Heart left ventricle (tissue), 16 donors: ENCODE data around the gene EZH1. TPM values are rescaled to one million over a fixed set of nuclear protein-coding genes. Genes with fewer than 3 reads are reported as not detected.
A peak's percentile ranks its signal among the peaks of the same experiment; 100 is the strongest.

Experiments used
- ATAC-seq, 4 donors: fragments of 200-7000 bp; cut with Tn5 transposase; one replicate each; pipeline ENCODE4 v1.9.1; 2020 to 2022; ENCODE audit warnings: moderate library complexity in 4 of 4, mild to moderate bottlenecking in 3 of 4, moderate number of reproducible peaks in 1 of 4
- DNase-seq, 5 donors: peaks; one replicate each; pipeline ENCODE4 v3.0.0-alpha.2; 2020
- H3K27ac ChIP-seq, 12 donors: fragments of 200-600 bp; sonication (generic) in 4 of 12; one replicate each; pipeline versions ENCODE4 v1.5.0 to v1.8.0; 2016 to 2022; ENCODE audit warnings: mild to moderate bottlenecking in 2 of 12
- H3K27me3 ChIP-seq, 9 donors: fragments of 200-600 bp; sonication (generic) in 2 of 9; one replicate each; pipeline versions ENCODE4 v1.5.1 to v1.8.0; 2016 to 2022; ENCODE audit warnings: mild to moderate bottlenecking in 3 of 9
- H3K36me3 ChIP-seq, 9 donors: fragments of 200-600 bp; sonication (generic) in 2 of 9; one replicate each; pipeline versions ENCODE4 v1.5.0 to v1.8.0; 2018 to 2022; ENCODE audit warnings: mild to moderate bottlenecking in 2 of 9
- H3K4me1 ChIP-seq, 12 donors: fragments of 200-600 bp; sonication (generic) in 4 of 12; one replicate each; pipeline versions ENCODE4 v1.5.0 to v1.8.0; 2016 to 2022; ENCODE audit warnings: mild to moderate bottlenecking in 3 of 12
- H3K4me3 ChIP-seq, 12 donors: fragments of 200-600 bp; sonication (generic) in 4 of 12; one replicate each; pipeline versions ENCODE4 v1.5.0 to v1.8.0; 2017 to 2022; ENCODE audit warnings: mild to moderate bottlenecking in 9 of 12, moderate library complexity in 4 of 12
- H3K9me3 ChIP-seq, 12 donors: fragments of 200-600 bp; sonication (generic) in 4 of 12; one replicate each; pipeline versions ENCODE4 v1.5.0 to v1.8.0; 2016 to 2022; ENCODE audit warnings: mild to moderate bottlenecking in 1 of 12
- POLR2A ChIP-seq, 2 donors: fragments of 450-650 bp; IDR thresholded peaks; one replicate each; pipeline ENCODE4 v1.6.1; 2017; ENCODE audit warnings: antibody characterized with exemption in 2 of 2, mild to moderate bottlenecking in 2 of 2, moderate library complexity in 2 of 2
- WGBS, 4 donors: extraction: QIAGEN DNeasy Blood & Tissue Kit in 2 of 4; methylation state at CpG; one replicate each; pipeline versions ENCODE4 v1.1.5 to v1.1.7; 2013 to 2018; 5-methylcytosine and 5-hydroxymethylcytosine counted together
- intact Hi-C, 10 donors: fragments of 100-400 bp; cut with DNase I; formaldehyde crosslinking; loops; one replicate each; pipeline versions ENCODE4 v1.11.1 to v1.14.2; 2022
- polyA plus RNA-seq, 2 donors: library from polyadenylated mRNA; stranded (reverse); fragments of 200-250 nt; gene quantifications; one replicate each; pipeline ENCODE4 v1.2.3, GENCODE V29; 2013
- total RNA-seq, 9 donors: library from RNA; depleted of rRNA in 2 of 9; stranded (reverse); fragments of >200 nt in 2 of 9; fragmentation: NEBNext Ultra II Directional in 3 of 9; extraction: Animal tissue kit (Norgen Biotek cat#: 25700) in 3 of 9; gene quantifications; one replicate each; pipeline versions ENCODE4 v1.1.0 to v1.2.4, GENCODE V29; 2016 to 2023
- TF ChIP-seq, protein P1 (sequence below), 12 donors: fragments of 200-600 bp; sonication (generic) in 4 of 12; IDR thresholded peaks; one replicate each; pipeline versions ENCODE4 v1.5.0 to v1.8.0; 2018 to 2022; ENCODE audit warnings: antibody characterized with exemption in 12 of 12, mild to moderate bottlenecking in 5 of 12
- donor health status: ischemic (EF 13 %, LVEDD 7.1; RV severe dilation, severe dysfunction).
- donor health status: healthy with polysubstance abuse.
- donor health status: DM: no; HTN: yes; CAD: no.
- donor health status: DM: no; HTN: no; CAD: no.
- donor health status: ischemic (EF 25% LVEDD 6.9; RV normal size, moderate dysfunction).
- donor health status: ischemic (EF 25% LVEDD 5.7; RV mildly dilated, moderate dysfunction).
- donor health status: healthy.
- donor health status: DM: yes; HTN: yes; CAD: no.
- donor health status: ischemic (EF 35%, LVEDD 5.7; RV mildly dilated, moderate dysfunction).
- donor health status: nonischemic (EF 11% LVEDD 7.7; RV severe dilation, severe dysfunction).
- donor health status: DM: yes; HTN: yes; CAD: no.
- donor health status: PGD.
- donor health status: ischemic (EF 29% LVEDD 5.4; RV normal size, mild dysfunction).
- donor health status: nonischemic (EF 23%, LVEDD 6.1; RV moderate dilation, normal function).

EZH1 gene
- total and polyA plus RNA-seq, 11 donors: 18.8 to 50.2 (median 40.7) TPM

DNA sequence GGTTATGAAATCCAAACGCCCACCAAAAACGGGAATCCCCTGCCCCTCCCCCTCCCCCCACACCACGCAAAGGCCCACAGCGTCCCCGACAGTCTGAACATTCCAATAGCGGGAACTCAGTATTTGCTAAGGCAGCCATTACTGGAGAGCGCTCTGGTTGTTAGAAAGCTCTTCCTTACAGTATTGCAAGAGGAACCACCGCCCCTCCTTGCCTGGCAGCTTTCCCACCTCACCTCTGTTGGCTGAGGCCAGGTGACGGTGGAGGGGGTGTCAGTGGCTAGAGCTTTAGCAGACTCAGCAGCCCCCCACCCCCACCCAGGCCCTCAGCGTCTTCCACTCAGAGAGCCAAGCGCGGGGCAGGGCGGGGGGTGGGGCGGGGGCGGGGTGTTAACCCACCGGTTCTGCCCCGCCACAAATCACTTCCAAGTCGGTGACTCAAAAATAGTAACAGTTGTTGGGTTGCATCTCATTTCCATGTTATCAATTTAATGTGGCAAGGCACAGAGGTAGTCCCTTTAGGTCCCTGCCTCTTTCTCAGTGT is 65.8 kb downstream of the EZH1 start:
- Histone ChIP-seq H3K27ac (peak overlapping the region; percentile 76 to 99 (median 96)), H3K36me3 (no peaks in the 10 kb centered on the region), H3K27me3 (peaks cover 0 to 29% (median 0%) of the 10 kb centered on the region in 9 donors), H3K9me3 (no peaks in the 10 kb centered on the region), H3K4me1 (peaks cover 2 to 90% (median 70%) of the 10 kb centered on the region in 12 donors), H3K4me3 (peak overlapping the region; percentile 19 to 97 (median 85))
- ATAC-seq (no peak), DNase-seq (peak in 2 of 5 donors; percentile 52 to 66)
- WGBS, 4 donors: 2 to 4% (median 3%) methylated on average over 10 to 18 of the region's 18 CpGs
- intact Hi-C loops: loop anchor here in 9 of 10 donors (1.0 to 10.0 kb wide), 7 partner anchors 60 to 102 kb away; partner anchors contain the start of genes RETREG3 (in 3 of the 9), TUBG1 (in 3 of the 9) and PSMC3IP (in 2 of the 9)
- TF ChIP-seq, protein P1, sequence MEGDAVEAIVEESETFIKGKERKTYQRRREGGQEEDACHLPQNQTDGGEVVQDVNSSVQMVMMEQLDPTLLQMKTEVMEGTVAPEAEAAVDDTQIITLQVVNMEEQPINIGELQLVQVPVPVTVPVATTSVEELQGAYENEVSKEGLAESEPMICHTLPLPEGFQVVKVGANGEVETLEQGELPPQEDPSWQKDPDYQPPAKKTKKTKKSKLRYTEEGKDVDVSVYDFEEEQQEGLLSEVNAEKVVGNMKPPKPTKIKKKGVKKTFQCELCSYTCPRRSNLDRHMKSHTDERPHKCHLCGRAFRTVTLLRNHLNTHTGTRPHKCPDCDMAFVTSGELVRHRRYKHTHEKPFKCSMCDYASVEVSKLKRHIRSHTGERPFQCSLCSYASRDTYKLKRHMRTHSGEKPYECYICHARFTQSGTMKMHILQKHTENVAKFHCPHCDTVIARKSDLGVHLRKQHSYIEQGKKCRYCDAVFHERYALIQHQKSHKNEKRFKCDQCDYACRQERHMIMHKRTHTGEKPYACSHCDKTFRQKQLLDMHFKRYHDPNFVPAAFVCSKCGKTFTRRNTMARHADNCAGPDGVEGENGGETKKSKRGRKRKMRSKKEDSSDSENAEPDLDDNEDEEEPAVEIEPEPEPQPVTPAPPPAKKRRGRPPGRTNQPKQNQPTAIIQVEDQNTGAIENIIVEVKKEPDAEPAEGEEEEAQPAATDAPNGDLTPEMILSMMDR (IDR thresholded peaks at IDR 0.05): peak in 1 of 12 donors; percentile 6
- no peak for TF ChIP-seq POLR2A (IDR thresholded peaks at IDR 0.05)

DNA sequence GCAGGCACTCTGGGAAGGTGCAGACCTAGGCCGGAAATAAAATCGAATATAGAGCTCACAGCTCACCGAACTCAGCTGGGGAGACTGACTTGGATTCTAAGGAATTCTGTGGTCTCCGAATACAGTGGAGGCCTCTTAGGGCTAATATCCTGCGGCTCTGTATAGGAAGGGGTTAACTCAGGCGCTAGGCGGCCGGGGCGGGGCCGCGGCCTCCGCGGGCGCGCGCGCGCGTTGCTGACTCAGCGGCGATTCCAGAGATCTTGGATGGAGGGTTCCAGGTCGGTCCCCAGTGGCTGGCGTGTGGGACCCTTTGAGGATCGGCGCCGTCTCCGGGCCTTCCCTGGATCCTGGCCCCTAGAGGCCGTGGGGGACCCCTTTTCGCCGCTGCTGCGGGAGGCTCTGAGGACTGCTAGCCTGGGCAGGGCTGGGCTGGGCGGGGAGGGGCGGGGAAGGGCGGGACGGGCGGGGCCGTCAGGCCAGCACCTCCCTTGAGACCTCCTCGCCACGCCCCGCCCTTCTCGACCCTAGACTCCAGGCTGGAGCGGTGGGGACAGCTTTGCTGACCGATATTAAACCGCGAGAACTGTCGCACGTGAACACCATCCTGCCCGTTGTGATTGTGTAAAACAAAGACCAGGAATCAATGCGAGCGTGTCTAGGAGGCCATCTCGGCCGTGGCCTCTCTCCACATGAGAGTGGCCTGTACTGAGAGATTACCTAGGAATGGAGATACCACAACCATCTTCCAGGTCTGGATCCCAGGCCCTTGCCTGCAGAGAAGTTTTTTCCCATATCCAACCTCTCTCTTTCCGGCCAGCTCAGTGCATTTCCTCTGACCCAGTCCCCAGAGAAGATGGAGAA is 66.7 kb downstream of the EZH1 start:
- peaks cover 0 to 7% (median 5%) of the 10 kb centered on the region in 9 donors for H3K36me3 ChIP-seq
- peak overlapping the region; percentile 76 to 99 (median 96) for H3K27ac ChIP-seq
- H3K27me3 ChIP-seq: peaks cover 0 to 37% (median 0%) of the 10 kb centered on the region in 9 donors
- peak overlapping the region; percentile 28 to 97 (median 85) for H3K4me3 ChIP-seq
- peak; percentile 90 to 94 (median 92) for DNase-seq
- peak; percentile 42 to 52 (median 45) for ATAC-seq
- WGBS, 4 donors: 0 to 1% (median 1%) methylated on average over 12 to 53 of the region's 53 CpGs
- intact Hi-C loops: loop anchor here in 8 of 10 donors (1.0 to 10.0 kb wide), 6 partner anchors 59 to 101 kb away; partner anchors contain the start of genes RETREG3 (in 4 of the 8), TUBG1 (in 4 of the 8) and PSMC3IP (in 2 of the 8)
- peak in 1 of 2 donors; percentile 32 for TF ChIP-seq POLR2A (IDR thresholded peaks at IDR 0.05)
- TF ChIP-seq, protein P1 (IDR thresholded peaks at IDR 0.05): peak in 1 of 12 donors; percentile 12
- no peaks in the 10 kb centered on the region for H3K9me3 ChIP-seq
- H3K4me1 ChIP-seq: peaks cover 2 to 89% (median 71%) of the 10 kb centered on the region in 12 donors

DNA sequence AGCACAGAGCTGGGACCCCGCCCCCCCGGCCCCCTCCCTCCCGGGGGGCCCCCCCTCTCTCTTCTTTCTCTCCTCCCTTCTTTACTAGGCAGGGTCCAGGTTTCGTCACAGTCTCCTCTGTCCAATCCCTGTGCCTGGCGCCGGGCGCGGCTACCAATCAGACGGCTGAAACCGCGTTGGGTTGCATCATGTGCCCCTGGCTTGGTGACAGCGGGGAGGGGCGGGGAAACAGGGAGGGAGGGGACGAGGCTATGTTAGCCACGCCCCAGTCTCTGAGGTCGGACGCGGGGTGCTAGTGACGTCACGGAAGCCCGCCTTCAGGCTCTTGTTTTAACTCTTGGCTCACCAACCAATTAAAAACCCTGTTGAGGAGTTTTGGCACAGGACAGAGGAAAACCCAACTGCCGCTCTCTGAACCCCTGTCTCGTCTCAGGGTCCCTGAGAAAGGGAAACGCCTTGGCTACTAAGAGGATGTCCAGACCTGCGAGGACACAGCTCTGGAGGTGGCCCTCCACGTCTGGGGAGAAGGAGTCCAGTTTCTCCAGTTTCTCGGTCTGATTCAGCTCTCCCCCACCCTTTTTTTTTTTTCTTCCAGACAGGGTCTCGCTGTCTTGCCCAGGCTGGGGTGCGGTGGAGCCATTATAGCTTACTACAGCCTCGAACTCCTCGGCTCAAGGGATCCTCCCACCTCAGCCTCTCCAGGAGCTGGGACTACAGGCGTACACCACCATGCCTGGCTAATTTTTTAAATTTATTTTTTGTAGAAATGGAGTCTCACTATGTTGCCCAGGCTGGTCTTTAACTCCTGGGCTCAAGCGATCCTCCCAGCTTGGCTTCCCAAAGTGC is 67.6 kb downstream of the EZH1 start:
- peaks cover 2 to 81% (median 65%) of the 10 kb centered on the region in 12 donors for H3K4me1 ChIP-seq
- H3K9me3 ChIP-seq: no peaks in the 10 kb centered on the region
- WGBS, 4 donors: 2 to 4% (median 3%) methylated on average over 21 to 33 of the region's 33 CpGs
- peaks cover 0 to 16% (median 14%) of the 10 kb centered on the region in 9 donors for H3K36me3 ChIP-seq
- no peak for TF ChIP-seq POLR2A (IDR thresholded peaks at IDR 0.05)
- TF ChIP-seq, protein P1 (IDR thresholded peaks at IDR 0.05): no peak
- peak; percentile 70 to 87 (median 82) for ATAC-seq
- peaks cover 0 to 35% (median 0%) of the 10 kb centered on the region in 9 donors for H3K27me3 ChIP-seq
- H3K4me3 ChIP-seq: peak overlapping the region; percentile 79 to 97 (median 92)
- peak; percentile 100 for DNase-seq
- peak overlapping the region; percentile 66 to 99 (median 96) for H3K27ac ChIP-seq
- intact Hi-C loops: loop anchor here in 4 of 10 donors (2.0 to 10.0 kb wide), 3 partner anchors 62 to 100 kb away; partner anchors contain the start of genes PSMC3IP (in 2 of the 4), RETREG3 (in 1 of the 4) and TUBG1 (in 1 of the 4)
